CD14-positive monocyte (primary cell): ENCODE results near the gene ZNF335. TPM values are rescaled to one million over a fixed set of nuclear protein-coding genes. Genes with fewer than 3 reads are reported as not detected.

Experiments
- DNase-seq, 3 donors: peaks; one replicate each; pipeline ENCODE4 v3.0.0-alpha.2; 2011 to 2022
- H2AFZ ChIP-seq: 2 replicates; pipeline ENCODE4 v1.6.0; 2012; ENCODE audit warnings: mild to moderate bottlenecking, low read depth, low read length, inconsistent platforms; ENCODE audit not compliant: insufficient read depth, poor library complexity, severe bottlenecking
- H3K27ac ChIP-seq, 2 donors: 1 replicate in 1 of 2; 2 replicates in 1 of 2; pipeline ENCODE4 v1.5.1; 2012 to 2013; ENCODE audit warnings: low read length in 2 of 2, control low read depth in 1 of 2, inconsistent platforms in 1 of 2, low read depth in 1 of 2, mild to moderate bottlenecking in 1 of 2
- H3K27me3 ChIP-seq, 2 donors: one replicate each; pipeline versions ENCODE4 v1.6.0 to v1.6.1; 2011 to 2013; ENCODE audit warnings: low read length in 2 of 2; ENCODE audit not compliant: control insufficient read depth in 2 of 2, insufficient read depth in 2 of 2
- H3K36me3 ChIP-seq, 2 donors: replicated peaks in 1 of 2; 1 replicate in 1 of 2; 2 replicates in 1 of 2; pipeline versions ENCODE4 v1.5.1 to v1.6.1; 2012 to 2013; ENCODE audit warnings: low read length in 2 of 2, control low read depth in 1 of 2, inconsistent platforms in 1 of 2, mild to moderate bottlenecking in 1 of 2; ENCODE audit not compliant: insufficient read depth in 2 of 2, control insufficient read depth in 1 of 2
- H3K4me1 ChIP-seq, 2 donors: 1 replicate in 1 of 2; 2 replicates in 1 of 2; pipeline versions ENCODE4 v1.5.1 to v1.6.1; 2012 to 2013; ENCODE audit warnings: low read length in 2 of 2, control low read depth in 1 of 2, inconsistent platforms in 1 of 2, mild to moderate bottlenecking in 1 of 2, moderate library complexity in 1 of 2; ENCODE audit not compliant: insufficient read depth in 2 of 2, control insufficient read depth in 1 of 2
- H3K4me2 ChIP-seq: replicated peaks from 2 replicates; pipeline ENCODE3; 2012; ENCODE audit warnings: low read length, moderate library complexity, mild to moderate bottlenecking; ENCODE audit not compliant: poor library complexity, severe bottlenecking; ENCODE audit errors: extremely low read depth
- H3K4me3 ChIP-seq, 3 experiments: fragments of 200-600 bp in 1 of 3; sonication (generic) in 1 of 3; replicated peaks in 1 of 3; 1 replicate in 2 of 3; 2 replicates in 1 of 3; pipeline ENCODE4 v1.5.1; 2011 to 2013; ENCODE audit warnings: low read length in 3 of 3, mild to moderate bottlenecking in 3 of 3, control low read depth in 2 of 3, low read depth in 2 of 3, inconsistent platforms in 1 of 3, moderate library complexity in 1 of 3
- H3K79me2 ChIP-seq: 2 replicates; pipeline ENCODE4 v1.6.0; 2012; ENCODE audit warnings: mild to moderate bottlenecking, control low read depth, inconsistent platforms, low read length, moderate library complexity; ENCODE audit not compliant: insufficient read depth
- H3K9ac ChIP-seq: 2 replicates; pipeline ENCODE4 v1.6.0; 2017; ENCODE audit warnings: low read length, mild to moderate bottlenecking; ENCODE audit not compliant: insufficient read depth, poor library complexity, severe bottlenecking
- H3K9me3 ChIP-seq, 2 donors: replicated peaks in 1 of 2; 1 replicate in 1 of 2; 2 replicates in 1 of 2; pipeline versions ENCODE4 v1.5.1 to v1.6.1; 2012 to 2013; ENCODE audit warnings: low read length in 2 of 2, control low read depth in 1 of 2; ENCODE audit not compliant: control insufficient read depth in 1 of 2, insufficient read depth in 1 of 2
- H4K20me1 ChIP-seq: 2 replicates; pipeline ENCODE4 v1.6.0; 2012; ENCODE audit warnings: mild to moderate bottlenecking, low read length, control low read depth, moderate library complexity; ENCODE audit not compliant: insufficient read depth
- H3K27ac Mint-ChIP-seq, 7 donors: one replicate each; pipeline ENCODE4 v1.8.0; 2020; ENCODE audit warnings: mild to moderate bottlenecking in 7 of 7, mixed read lengths in 7 of 7, moderate library complexity in 6 of 7, inconsistent platforms in 2 of 7
- H3K27me3 Mint-ChIP-seq, 3 donors: one replicate each; pipeline ENCODE4 v1.8.0; 2021 to 2022; ENCODE audit warnings: low read depth in 3 of 3, mild to moderate bottlenecking in 3 of 3, mixed read lengths in 3 of 3, moderate library complexity in 3 of 3, inconsistent platforms in 1 of 3
- H3K36me3 Mint-ChIP-seq, 2 donors: one replicate each; pipeline ENCODE4 v1.8.0; 2020; ENCODE audit warnings: mixed read lengths in 2 of 2, inconsistent platforms in 1 of 2, mild to moderate bottlenecking in 1 of 2
- H3K4me1 Mint-ChIP-seq: one replicate; pipeline ENCODE4 v1.8.0; 2020; ENCODE audit warnings: mild to moderate bottlenecking, mixed read lengths
- H3K4me3 Mint-ChIP-seq, 2 donors: one replicate each; pipeline ENCODE4 v1.8.0; 2020; ENCODE audit warnings: mild to moderate bottlenecking in 2 of 2, mixed read lengths in 2 of 2, moderate library complexity in 1 of 2
- H3K9me3 Mint-ChIP-seq, 7 donors: one replicate each; pipeline ENCODE4 v1.8.0; 2020 to 2022; ENCODE audit warnings: mixed read lengths in 7 of 7, mild to moderate bottlenecking in 6 of 7, moderate library complexity in 6 of 7, inconsistent platforms in 2 of 7
- CTCF ChIP-seq: fragments of 200-600 bp; IDR thresholded peaks from one replicate; pipeline ENCODE4 v1.8.0; 2022; ENCODE audit warnings: antibody characterized with exemption, mild to moderate bottlenecking
- WGBS: methylation state at CpG from one replicate; pipeline ENCODE4 v1.1.5; 2013; ENCODE audit warnings: missing lambda C conversion rate; ENCODE audit not compliant: insufficient coverage; 5-methylcytosine and 5-hydroxymethylcytosine counted together
- intact Hi-C, 2 donors: fragments of 100-400 bp; cut with micrococcal nuclease; formaldehyde crosslinking; loops; one replicate each; pipeline versions ENCODE4 v1.15.0 to v1.15.1; 2023
- polyA plus RNA-seq, 3 donors: library from polyadenylated mRNA; depleted of rRNA in 1 of 3; unstranded in 2 of 3; stranded (reverse) in 1 of 3; fragments of 300-500 nt in 2 of 3; fragments of >200 nt in 1 of 3; fragmentation: Illumina TruSeq in 2 of 3; gene quantifications; 1 replicate in 2 of 3; 2 replicates in 1 of 3; pipeline ENCODE4 v1.2.3, GENCODE V29; 2012 to 2021

ZNF335 gene
- polyA plus RNA-seq, 3 donors, result 2.7 to 39.6 (median 3.1) TPM

DNA sequence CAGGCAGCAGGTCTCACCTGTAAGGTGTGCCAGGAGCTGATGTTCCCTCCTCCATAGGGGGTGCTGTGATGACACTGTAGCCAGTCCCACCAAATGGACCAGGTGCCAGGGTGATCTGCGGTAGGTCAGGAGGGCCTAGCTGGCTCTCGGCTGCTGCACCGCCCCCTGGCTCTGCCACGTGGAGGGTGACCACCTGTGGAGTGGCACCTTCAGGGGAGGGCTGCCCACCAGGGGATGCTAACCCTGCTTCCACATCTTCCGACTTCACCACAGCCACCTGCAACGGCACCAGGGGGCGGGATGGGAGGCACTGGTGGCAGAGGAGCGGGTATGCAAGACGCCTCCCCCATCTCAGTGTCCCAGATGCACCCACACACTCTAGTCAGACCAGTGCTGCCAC lies 18.3 kb downstream of the ZNF335 start:
- Histone ChIP-seq H3K9me3 (no peaks in the 10 kb centered on the region), H3K27me3 (no peaks in the 10 kb centered on the region), H3K79me2 (no peaks in the 10 kb centered on the region), H3K36me3 (peaks cover 76 to 90% of the 10 kb centered on the region in 2 donors), H3K4me1 (no peaks in the 10 kb centered on the region), H4K20me1 (peaks cover 22% of the 10 kb centered on the region), H3K27ac (no peak overlapping the region), H3K4me3 (no peak overlapping the region), H3K9ac (no peak overlapping the region), H2AFZ (no peak overlapping the region), H3K4me2 (no peak overlapping the region)
- intact Hi-C loops, result no loop called here
- DNase-seq, result peak in 1 of 3 donors; percentile 3
- 96% methylated on average over 7 of the region's 9 CpGs for WGBS
- no peak for TF ChIP-seq CTCF
- no peaks in the 10 kb centered on the region for H3K9me3 Mint-ChIP-seq
- no peaks in the 10 kb centered on the region for H3K27me3 Mint-ChIP-seq
- no peak overlapping the region for H3K27ac Mint-ChIP-seq
- no peaks in the 10 kb centered on the region for H3K4me1 Mint-ChIP-seq
- peaks cover 73 to 92% of the 10 kb centered on the region in 2 donors for H3K36me3 Mint-ChIP-seq
- no peak overlapping the region for H3K4me3 Mint-ChIP-seq

DNA sequence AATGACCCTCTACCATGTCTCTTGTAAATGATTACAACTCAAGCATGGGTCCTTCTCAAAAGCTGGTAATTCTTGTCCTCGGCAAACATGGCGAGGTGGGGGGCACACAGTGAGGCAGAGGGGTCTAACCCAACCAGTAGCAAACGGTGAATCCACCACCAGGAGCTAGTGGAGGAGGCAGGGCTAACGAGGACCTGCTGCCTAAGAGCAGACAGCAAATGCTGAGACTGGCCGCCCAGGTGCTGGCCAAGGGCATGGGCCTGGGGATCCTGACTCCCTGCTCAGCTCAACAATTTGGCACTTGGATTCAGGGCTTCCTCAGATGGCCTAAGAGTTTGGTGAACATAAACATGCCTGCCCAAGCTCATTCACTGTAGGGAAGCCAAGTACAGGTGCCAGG lies 19.1 kb downstream of the ZNF335 start:
- DNase-seq, result peak in 1 of 3 donors; percentile 3
- Histone ChIP-seq H4K20me1 (peaks cover 30% of the 10 kb centered on the region), H3K36me3 (peaks cover 76 to 90% of the 10 kb centered on the region in 2 donors), H3K4me1 (peaks cover 0 to 2% of the 10 kb centered on the region in 2 donors), H3K9me3 (no peaks in the 10 kb centered on the region), H3K27ac (no peak overlapping the region), H3K79me2 (no peaks in the 10 kb centered on the region), H3K4me3 (no peak overlapping the region), H3K4me2 (no peak overlapping the region), H2AFZ (no peak overlapping the region), H3K27me3 (no peaks in the 10 kb centered on the region), H3K9ac (no peak overlapping the region)
- TF ChIP-seq CTCF, result no peak
- H3K4me1 Mint-ChIP-seq, result no peaks in the 10 kb centered on the region
- H3K27ac Mint-ChIP-seq, result peak overlapping the region in 1 of 7 donors; percentile 41
- H3K4me3 Mint-ChIP-seq, result no peak overlapping the region
- no peaks in the 10 kb centered on the region for H3K27me3 Mint-ChIP-seq
- no peaks in the 10 kb centered on the region for H3K9me3 Mint-ChIP-seq
- intact Hi-C loops, result no loop called here
- H3K36me3 Mint-ChIP-seq, result peaks cover 72 to 92% of the 10 kb centered on the region in 2 donors
- WGBS, result 96% methylated on average over 5 of the region's 5 CpGs
